Gastrocnemius medialis (tissue), 4 donors: ENCODE measurements around the gene AVEN. TPM values are rescaled to one million over a fixed set of nuclear protein-coding genes. Genes with fewer than 3 reads are reported as not detected.

ENCODE experiments used
- ATAC-seq, 2 donors: fragments of 150-250 bp; one replicate each; pipeline ENCODE4 v1.9.1; 2016
- DNase-seq, 2 donors: peaks; one replicate each; pipeline ENCODE4 v3.0.0-alpha.2; 2019
- H3K27ac ChIP-seq, 4 donors: fragments of 200-600 bp; sonication (generic); 1 replicate in 1 of 4; 2 replicates in 3 of 4; pipeline ENCODE4 v1.5.1; 2016 to 2018; ENCODE audit warnings: mild to moderate bottlenecking in 2 of 4, moderate library complexity in 1 of 4
- H3K27me3 ChIP-seq, 3 donors: fragments of 200-600 bp; sonication (generic) in 2 of 3; 1 replicate in 1 of 3; 2 replicates in 2 of 3; pipeline versions ENCODE4 v1.5.1 to v1.6.0; 2016 to 2019; ENCODE audit warnings: mild to moderate bottlenecking in 1 of 3, moderate library complexity in 1 of 3
- H3K36me3 ChIP-seq, 2 donors: fragments of 200-600 bp; sonication (generic) in 1 of 2; one replicate each; pipeline ENCODE4 v1.5.1; 2017 to 2018
- H3K4me1 ChIP-seq, 2 donors: fragments of 200-600 bp; sonication (generic) in 1 of 2; one replicate each; pipeline ENCODE4 v1.5.1; 2016 to 2017; ENCODE audit warnings: mild to moderate bottlenecking in 2 of 2
- H3K4me3 ChIP-seq, 4 donors: fragments of 200-600 bp; sonication (generic) in 3 of 4; 1 replicate in 1 of 4; 2 replicates in 3 of 4; pipeline ENCODE4 v1.5.1; 2016 to 2019; ENCODE audit warnings: mild to moderate bottlenecking in 2 of 4
- H3K9me3 ChIP-seq, 3 donors: fragments of 200-600 bp; sonication (generic) in 2 of 3; 1 replicate in 1 of 3; 2 replicates in 2 of 3; pipeline ENCODE4 v1.5.1; 2016 to 2019
- POLR2A ChIP-seq, 2 donors: fragments of 450-650 bp; IDR thresholded peaks; one replicate each; pipeline ENCODE4 v1.6.1; 2017; ENCODE audit warnings: antibody characterized with exemption in 2 of 2, mild to moderate bottlenecking in 2 of 2, moderate library complexity in 2 of 2
- in situ Hi-C, 4 donors: fragments of 200-750 bp; cut with MboI; loops; one replicate each; pipeline versions ENCODE4 v1.15.0 to v1.8.0; 2017; ENCODE audit warnings: low sequenced_read_pairs in 4 of 4
- intact Hi-C: fragments of 100-400 bp; cut with DNase I; formaldehyde crosslinking; loops from one replicate; pipeline ENCODE4 v1.15.1; 2023; ENCODE audit warnings: low total_unique reads
- total RNA-seq, 4 donors: library from RNA; depleted of rRNA; stranded (reverse); fragments of >200 nt; gene quantifications; one replicate each; pipeline versions ENCODE4 v1.1.0 to v1.2.3, GENCODE V29; 2016
- TF ChIP-seq, protein P1 (sequence below), 5 experiments: fragments of 450-650 bp in 3 of 5; fragments of 200-600 bp in 2 of 5; sonication (generic) in 2 of 5; IDR thresholded peaks in 4 of 5; conservative IDR thresholded peaks in 1 of 5; 1 replicate in 4 of 5; 2 replicates in 1 of 5; pipeline ENCODE4 v1.5.1; 2016 to 2019; ENCODE audit warnings: antibody characterized with exemption in 5 of 5, mild to moderate bottlenecking in 3 of 5, moderate library complexity in 3 of 5

AVEN gene
- total RNA-seq, 4 donors from 2014 or later: 17.4 to 36.2 (median 21.5) TPM

DNA sequence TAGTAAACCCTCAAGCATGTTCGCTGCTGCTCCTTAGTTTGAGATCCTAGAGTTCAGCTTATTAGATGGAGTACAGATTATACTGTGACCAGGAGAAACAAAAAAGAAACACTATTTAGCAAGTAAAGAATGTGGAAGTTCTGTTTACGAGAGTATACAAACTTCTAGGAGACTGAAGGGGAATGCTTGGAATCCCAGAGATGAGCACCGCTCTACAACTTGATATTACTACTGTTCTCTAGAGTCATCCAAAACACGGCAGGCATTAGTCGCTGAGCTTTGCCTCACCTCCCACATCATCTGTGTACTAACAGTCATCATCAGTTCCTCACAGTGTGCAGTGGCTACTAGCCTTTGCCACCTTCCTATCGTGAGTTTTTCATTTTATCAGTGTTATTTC lies 192.1 kb downstream of the AVEN start:
- Histone ChIP-seq H3K9me3 (no peaks in the 10 kb centered on the region), H3K4me3 (no peak overlapping the region), H3K4me1 (no peaks in the 10 kb centered on the region), H3K27me3 (no peaks in the 10 kb centered on the region), H3K36me3 (no peaks in the 10 kb centered on the region), H3K27ac (no peak overlapping the region)
- DNase-seq: no peak
- in situ Hi-C loops (no loop called here), intact Hi-C loops (no loop called here)
- ATAC-seq: no peak
- TF ChIP-seq, protein P1, sequence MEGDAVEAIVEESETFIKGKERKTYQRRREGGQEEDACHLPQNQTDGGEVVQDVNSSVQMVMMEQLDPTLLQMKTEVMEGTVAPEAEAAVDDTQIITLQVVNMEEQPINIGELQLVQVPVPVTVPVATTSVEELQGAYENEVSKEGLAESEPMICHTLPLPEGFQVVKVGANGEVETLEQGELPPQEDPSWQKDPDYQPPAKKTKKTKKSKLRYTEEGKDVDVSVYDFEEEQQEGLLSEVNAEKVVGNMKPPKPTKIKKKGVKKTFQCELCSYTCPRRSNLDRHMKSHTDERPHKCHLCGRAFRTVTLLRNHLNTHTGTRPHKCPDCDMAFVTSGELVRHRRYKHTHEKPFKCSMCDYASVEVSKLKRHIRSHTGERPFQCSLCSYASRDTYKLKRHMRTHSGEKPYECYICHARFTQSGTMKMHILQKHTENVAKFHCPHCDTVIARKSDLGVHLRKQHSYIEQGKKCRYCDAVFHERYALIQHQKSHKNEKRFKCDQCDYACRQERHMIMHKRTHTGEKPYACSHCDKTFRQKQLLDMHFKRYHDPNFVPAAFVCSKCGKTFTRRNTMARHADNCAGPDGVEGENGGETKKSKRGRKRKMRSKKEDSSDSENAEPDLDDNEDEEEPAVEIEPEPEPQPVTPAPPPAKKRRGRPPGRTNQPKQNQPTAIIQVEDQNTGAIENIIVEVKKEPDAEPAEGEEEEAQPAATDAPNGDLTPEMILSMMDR (IDR thresholded peaks at IDR 0.05 in 4 of 5, conservative IDR thresholded peaks at IDR 0.05 in 1 of 5): no peak
- TF ChIP-seq POLR2A (IDR thresholded peaks at IDR 0.05): no peak

DNA sequence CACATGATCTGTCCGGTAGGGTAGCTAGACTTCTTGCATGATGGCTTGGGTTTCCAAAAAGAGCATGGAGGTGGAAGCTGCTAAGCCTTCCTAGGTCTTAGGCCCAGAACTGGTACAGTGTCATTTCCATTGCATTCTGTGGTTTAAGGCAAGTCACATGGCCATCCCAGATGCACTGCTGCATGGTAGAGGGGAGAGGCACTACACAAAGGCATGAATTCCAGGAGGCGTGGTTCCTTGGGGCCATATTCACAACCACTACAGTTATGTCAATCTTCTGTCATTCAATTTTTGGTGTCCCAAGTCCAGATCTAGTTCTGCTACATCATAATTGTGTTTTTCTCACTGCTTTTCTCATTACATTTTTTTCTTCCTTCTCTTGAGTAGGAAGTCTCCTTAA lies 192.9 kb downstream of the AVEN start:
- in situ Hi-C loops (no loop called here), intact Hi-C loops (no loop called here)
- Histone ChIP-seq H3K36me3 (no peaks in the 10 kb centered on the region), H3K9me3 (no peaks in the 10 kb centered on the region), H3K27ac (no peak overlapping the region), H3K4me1 (no peaks in the 10 kb centered on the region), H3K27me3 (no peaks in the 10 kb centered on the region), H3K4me3 (no peak overlapping the region)
- DNase-seq: no peak
- no peak for TF ChIP-seq POLR2A (IDR thresholded peaks at IDR 0.05)
- TF ChIP-seq, protein P1 (IDR thresholded peaks at IDR 0.05 in 4 of 5, conservative IDR thresholded peaks at IDR 0.05 in 1 of 5): no peak
- no peak for ATAC-seq

DNA sequence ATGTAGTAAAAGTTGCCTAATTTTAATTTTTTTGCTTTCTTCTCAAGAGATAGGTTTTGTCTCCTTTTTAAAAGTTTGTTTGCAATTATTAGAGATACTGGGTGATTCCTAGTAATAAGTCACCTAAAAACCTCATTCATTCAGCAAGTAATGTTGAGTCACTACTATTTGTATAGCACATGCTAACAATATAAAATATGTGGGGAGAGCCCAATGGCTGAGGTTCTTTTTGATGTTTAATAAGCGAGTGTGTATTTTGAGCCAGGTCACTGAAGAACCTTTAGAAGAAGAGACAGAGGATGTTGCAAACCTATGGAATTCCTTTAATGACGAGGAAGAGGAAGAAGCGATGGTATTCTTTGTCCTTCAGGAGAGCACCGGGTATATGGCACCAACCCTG lies 194.4 kb downstream of the AVEN start:
- ATAC-seq: no peak
- in situ Hi-C loops (no loop called here), intact Hi-C loops (no loop called here)
- no peaks in the 10 kb centered on the region for H3K36me3 ChIP-seq
- no peak for DNase-seq
- no peaks in the 10 kb centered on the region for H3K9me3 ChIP-seq
- no peaks in the 10 kb centered on the region for H3K27me3 ChIP-seq
- no peak overlapping the region for H3K27ac ChIP-seq
- no peaks in the 10 kb centered on the region for H3K4me1 ChIP-seq
- H3K4me3 ChIP-seq: no peak overlapping the region
- no peak for TF ChIP-seq POLR2A (IDR thresholded peaks at IDR 0.05)
- TF ChIP-seq, protein P1 (IDR thresholded peaks at IDR 0.05 in 4 of 5, conservative IDR thresholded peaks at IDR 0.05 in 1 of 5): no peak

DNA sequence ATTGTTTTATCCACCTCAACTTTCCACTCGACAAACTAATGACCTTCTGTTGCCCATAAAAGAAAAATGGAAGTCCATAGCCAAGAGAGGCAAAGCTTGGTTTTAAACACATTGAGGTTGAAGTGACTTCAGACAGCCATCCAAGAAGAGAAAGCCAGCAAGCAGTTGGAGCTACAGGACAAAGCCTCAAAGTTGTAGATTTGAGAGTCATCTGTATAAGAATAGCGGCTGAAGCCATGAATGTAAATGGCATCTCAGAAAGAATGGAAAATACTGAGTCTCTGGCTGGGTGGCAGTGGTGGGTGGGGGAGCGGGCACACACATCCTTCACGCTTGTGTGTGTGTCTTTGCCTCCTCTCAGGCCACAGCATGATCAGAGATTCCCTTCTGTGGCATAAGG lies 194.8 kb downstream of the AVEN start:
- in situ Hi-C loops: no loop called here
- Histone ChIP-seq H3K36me3 (no peaks in the 10 kb centered on the region), H3K9me3 (no peaks in the 10 kb centered on the region), H3K27ac (no peak overlapping the region), H3K4me1 (no peaks in the 10 kb centered on the region), H3K27me3 (no peaks in the 10 kb centered on the region), H3K4me3 (no peak overlapping the region)
- DNase-seq (no peak), ATAC-seq (no peak)
- no peak for TF ChIP-seq POLR2A (IDR thresholded peaks at IDR 0.05)
- TF ChIP-seq, protein P1 (IDR thresholded peaks at IDR 0.05 in 4 of 5, conservative IDR thresholded peaks at IDR 0.05 in 1 of 5): no peak
- intact Hi-C loops: no loop called here

- H3K4me3 ChIP-seq: no peak overlapping the region
- in situ Hi-C loops: no loop called here
- no peaks in the 10 kb centered on the region for H3K9me3 ChIP-seq
- H3K27ac ChIP-seq: no peak overlapping the region
- intact Hi-C loops: no loop called here
- no peaks in the 10 kb centered on the region for H3K36me3 ChIP-seq
- no peak for TF ChIP-seq POLR2A (IDR thresholded peaks at IDR 0.05)
- TF ChIP-seq, protein P1 (IDR thresholded peaks at IDR 0.05 in 4 of 5, conservative IDR thresholded peaks at IDR 0.05 in 1 of 5): no peak
- no peak for DNase-seq
- no peaks in the 10 kb centered on the region for H3K27me3 ChIP-seq
- peaks cover 0 to 5% of the 10 kb centered on the region in 2 donors for H3K4me1 ChIP-seq
- ATAC-seq: no peak
Measured at GRCh38 chr15:33840615-33841014, 198.4 kb downstream of the AVEN start.
